BLaER1 (cell line): ENCODE data around the gene FAAP100.

Source experiments
- H3K27ac ChIP-seq: shearing (Covaris generic); formaldehyde crosslinking; 2 replicates; pipeline ENCODE4 v1.8.1; 2022
- H3K27me3 ChIP-seq: shearing (Covaris generic); formaldehyde crosslinking; 2 replicates; pipeline ENCODE4 v1.8.1; 2022
- H3K36me3 ChIP-seq: shearing (Covaris generic); formaldehyde crosslinking; 2 replicates; pipeline ENCODE4 v1.8.1; 2022
- H3K4me1 ChIP-seq: shearing (Covaris generic); formaldehyde crosslinking; 2 replicates; pipeline ENCODE4 v1.8.1; 2022
- H3K4me2 ChIP-seq: shearing (Covaris generic); formaldehyde crosslinking; 2 replicates; pipeline ENCODE4 v1.8.1; 2022
- H3K4me3 ChIP-seq: shearing (Covaris generic); formaldehyde crosslinking; 2 replicates; pipeline ENCODE4 v1.8.1; 2022
- H3K9ac ChIP-seq: shearing (Covaris generic); formaldehyde crosslinking; 2 replicates; pipeline ENCODE4 v1.8.1; 2022
- H3K9me3 ChIP-seq: shearing (Covaris generic); formaldehyde crosslinking; 2 replicates; pipeline ENCODE4 v1.8.1; 2022
- H4K20me1 ChIP-seq: shearing (Covaris generic); formaldehyde crosslinking; 2 replicates; pipeline ENCODE4 v1.8.1; 2022
- Cebpa-rat ChIP-seq: shearing (Covaris generic); IDR thresholded peaks from 2 replicates; pipeline ENCODE4 v1.8.1; 2022

FAAP100 gene

DNA sequence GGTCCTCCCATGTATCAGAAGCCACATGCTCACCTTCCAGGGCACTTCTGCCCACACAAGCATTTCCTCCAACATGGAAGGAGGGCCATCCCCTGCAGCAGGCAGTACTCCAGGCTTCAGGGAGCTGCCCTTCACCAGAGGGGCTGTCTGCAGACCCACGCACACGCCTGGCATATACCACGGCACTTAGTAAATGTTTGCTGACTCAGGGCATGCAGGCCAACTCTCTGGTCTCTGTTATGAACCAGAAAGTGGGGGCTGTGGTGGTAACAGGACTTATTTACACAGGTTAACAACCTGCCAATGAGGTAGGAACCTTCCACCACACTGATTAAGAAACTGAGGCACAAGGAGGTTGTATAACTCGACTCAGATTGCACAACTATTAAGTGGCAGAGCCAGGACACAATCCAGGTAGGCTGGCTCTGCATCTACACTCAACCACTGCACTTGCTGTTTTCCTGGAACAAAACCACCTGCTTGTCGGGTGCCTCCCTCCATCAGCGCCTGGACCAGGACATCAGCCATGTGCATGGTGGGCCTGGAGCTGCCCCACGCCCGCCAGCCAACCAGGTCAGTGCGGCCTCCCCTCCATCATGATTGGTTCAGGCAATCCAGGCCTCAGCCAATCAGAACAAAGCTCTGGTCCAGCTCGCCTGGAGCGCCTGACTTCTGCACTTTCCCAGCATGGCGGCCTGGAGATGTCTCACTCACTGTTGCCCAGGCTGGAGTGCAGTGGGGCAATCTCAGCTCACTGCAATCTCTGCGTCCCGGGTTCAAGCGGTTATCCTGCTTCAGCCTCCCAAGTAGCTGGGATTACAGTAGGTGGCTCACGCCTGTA, 58.7 kb downstream of the FAAP100 start:
- Histone ChIP-seq H3K4me3 (no peak overlapping the region), H3K9me3 (no peaks in the 10 kb centered on the region), H3K4me2 (peak overlapping the region; percentile 83), H3K4me1 (peaks cover 53% of the 10 kb centered on the region), H3K9ac (no peak overlapping the region), H4K20me1 (no peaks in the 10 kb centered on the region), H3K36me3 (no peaks in the 10 kb centered on the region), H3K27me3 (no peaks in the 10 kb centered on the region), H3K27ac (no peak overlapping the region)
- no peak for TF ChIP-seq Cebpa-rat

DNA sequence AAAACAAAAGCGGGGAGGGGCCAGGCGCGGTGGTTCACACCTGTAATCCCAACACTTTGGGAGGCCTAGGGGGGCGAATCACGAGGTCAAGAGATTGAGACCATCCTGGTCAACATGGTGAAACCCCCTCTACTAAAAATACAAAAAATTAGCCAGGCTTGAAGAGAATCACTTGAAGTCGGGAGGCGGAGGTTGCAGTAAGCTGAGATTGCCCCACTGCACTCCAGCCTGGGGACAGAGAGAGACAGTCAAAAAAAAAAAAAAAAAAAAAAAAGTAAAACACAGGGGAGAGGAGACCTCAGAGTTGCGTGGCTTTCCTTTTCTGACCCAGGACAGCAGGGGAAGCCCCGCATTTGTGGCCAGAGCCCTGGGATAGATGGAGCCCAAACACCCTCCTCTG, 59.4 kb downstream of the FAAP100 start:
- Histone ChIP-seq H3K27ac (no peak overlapping the region), H3K36me3 (no peaks in the 10 kb centered on the region), H3K4me2 (peak overlapping the region; percentile 83), H4K20me1 (no peaks in the 10 kb centered on the region), H3K9me3 (no peaks in the 10 kb centered on the region), H3K27me3 (no peaks in the 10 kb centered on the region), H3K4me1 (peaks cover 57% of the 10 kb centered on the region), H3K9ac (no peak overlapping the region), H3K4me3 (no peak overlapping the region)
- no peak for TF ChIP-seq Cebpa-rat

DNA sequence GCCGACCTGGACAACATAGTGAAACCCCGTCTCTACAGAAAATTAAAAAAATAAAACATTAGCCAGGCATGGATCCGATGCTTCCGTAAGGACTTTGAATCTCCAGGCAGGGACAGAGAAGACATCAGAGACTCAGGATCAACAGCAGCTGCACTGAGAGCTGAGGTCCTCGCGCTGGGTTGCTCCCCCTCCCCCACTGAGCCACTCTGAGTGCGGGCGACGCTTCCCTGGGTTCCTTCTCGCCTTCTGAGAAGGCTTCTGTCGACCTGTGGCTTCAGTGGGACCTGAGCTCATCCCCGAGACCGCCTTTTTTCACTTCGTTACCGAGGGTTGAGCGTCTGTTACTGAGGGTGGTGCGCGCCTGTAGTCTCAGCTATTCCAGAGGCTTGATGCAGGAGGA, 60.0 kb downstream of the FAAP100 start:
- Histone ChIP-seq H3K4me1 (peaks cover 62% of the 10 kb centered on the region), H3K4me3 (peak overlapping the region; percentile 31; the same call in 1 of the 2 replicates), H3K4me2 (peak overlapping the region; percentile 83), H3K27ac (no peak overlapping the region), H3K9ac (peak overlapping the region; percentile 40; the same call in 1 of the 2 replicates), H3K9me3 (no peaks in the 10 kb centered on the region), H3K27me3 (no peaks in the 10 kb centered on the region), H3K36me3 (no peaks in the 10 kb centered on the region), H4K20me1 (no peaks in the 10 kb centered on the region)
- no peak for TF ChIP-seq Cebpa-rat

DNA sequence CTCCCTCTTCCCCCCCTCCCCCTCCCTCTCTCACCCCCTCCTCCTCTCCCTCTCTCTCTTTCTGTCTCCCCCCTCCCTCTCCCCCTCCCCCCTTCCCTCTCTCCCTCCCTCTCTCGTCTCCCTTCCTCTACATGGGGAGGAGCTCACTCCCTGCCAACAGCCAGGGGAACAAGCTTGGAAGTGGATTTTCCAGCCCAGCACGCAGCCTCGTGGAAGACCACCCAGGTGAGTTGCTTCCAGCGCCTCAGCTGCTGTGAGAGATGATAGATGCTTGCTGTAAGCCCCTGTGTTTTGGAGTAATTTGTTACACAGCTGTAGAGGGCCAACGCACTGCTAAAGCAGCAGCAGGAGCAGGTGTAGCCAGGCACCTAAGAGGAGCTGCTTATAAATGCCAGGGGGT, 60.4 kb downstream of the FAAP100 start:
- Histone ChIP-seq H3K9me3 (no peaks in the 10 kb centered on the region), H3K36me3 (no peaks in the 10 kb centered on the region), H3K4me1 (peaks cover 67% of the 10 kb centered on the region), H3K27ac (no peak overlapping the region), H3K4me2 (peak overlapping the region; percentile 83), H3K27me3 (no peaks in the 10 kb centered on the region), H3K9ac (peak overlapping the region; percentile 40; the same call in 1 of the 2 replicates), H4K20me1 (no peaks in the 10 kb centered on the region), H3K4me3 (peak overlapping the region; percentile 31; the same call in 1 of the 2 replicates)
- TF ChIP-seq Cebpa-rat = no peak

DNA sequence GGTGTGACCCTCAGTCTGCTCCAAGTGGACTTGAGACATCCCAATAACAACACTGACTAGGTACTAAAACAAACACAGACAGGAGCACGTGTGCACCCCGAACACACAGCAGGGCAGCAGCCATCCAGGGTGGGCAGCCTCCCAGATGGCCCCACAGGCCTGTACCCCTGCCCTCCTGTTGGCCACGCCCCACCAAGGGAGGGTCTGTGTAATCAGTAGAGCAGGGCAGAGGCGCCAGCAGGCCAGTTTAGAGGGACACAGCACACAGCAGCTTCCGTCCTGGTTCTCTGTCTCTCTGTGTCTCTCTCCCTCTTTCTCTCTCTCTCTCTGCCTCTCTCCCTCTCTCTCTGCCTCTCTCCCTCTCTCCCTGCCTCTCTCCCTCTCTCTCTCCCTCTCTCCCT, 61.0 kb downstream of the FAAP100 start:
- Histone ChIP-seq H4K20me1 (no peaks in the 10 kb centered on the region), H3K36me3 (no peaks in the 10 kb centered on the region), H3K4me2 (peak overlapping the region; percentile 96), H3K27ac (peak overlapping the region; percentile 35; the same call in 1 of the 2 replicates), H3K4me1 (peaks cover 73% of the 10 kb centered on the region), H3K27me3 (no peaks in the 10 kb centered on the region), H3K4me3 (no peak overlapping the region), H3K9me3 (no peaks in the 10 kb centered on the region), H3K9ac (peak overlapping the region; percentile 23; the same call in 1 of the 2 replicates)
- TF ChIP-seq Cebpa-rat = no peak

DNA sequence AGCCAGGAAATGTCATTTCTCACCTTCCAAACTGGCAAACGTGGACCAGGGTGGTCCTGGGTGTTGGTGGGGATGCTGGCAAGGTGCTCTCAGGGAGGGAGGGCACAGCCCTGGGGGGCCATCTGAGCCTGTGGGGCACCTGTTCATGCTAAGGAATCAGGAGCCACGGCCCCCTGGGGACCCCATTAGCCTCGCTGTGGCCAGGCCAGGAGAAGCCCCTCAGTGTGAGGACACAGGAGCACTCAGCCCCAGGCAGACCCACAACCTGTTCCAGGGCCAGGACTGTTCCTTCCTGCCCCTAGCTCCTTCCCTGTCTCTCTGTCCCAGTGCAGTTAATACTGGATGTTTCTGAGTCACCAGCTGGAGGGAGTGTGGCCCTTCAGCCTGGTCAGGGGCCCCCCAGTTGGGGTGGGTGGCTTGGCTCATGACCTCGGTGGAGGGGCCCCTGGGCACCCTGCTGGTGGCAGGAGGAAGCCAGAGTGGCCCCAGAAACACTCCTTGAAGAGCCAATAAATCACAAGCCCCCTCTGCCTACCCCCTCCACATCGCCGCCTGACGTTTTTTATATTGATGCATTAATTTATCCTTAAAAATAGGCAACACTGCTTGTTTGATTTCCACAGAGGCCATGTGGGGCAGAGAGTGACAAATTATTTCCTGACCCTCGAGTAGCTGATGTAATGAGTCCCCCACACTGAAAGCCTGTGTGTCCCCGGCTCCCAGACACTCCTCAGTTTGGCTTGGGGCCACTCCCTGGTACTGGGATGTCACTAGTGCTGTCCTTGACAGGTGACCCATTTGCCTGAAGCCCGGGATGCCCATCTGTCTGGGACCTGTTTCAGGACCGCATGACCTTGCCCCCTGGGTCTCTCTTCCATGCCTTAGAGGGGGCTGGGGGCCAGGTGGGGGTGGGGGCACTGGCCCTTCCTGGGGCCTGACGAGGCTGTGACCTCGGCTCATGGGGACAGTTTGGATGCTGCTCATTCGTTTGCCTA, 61.9 kb downstream of the FAAP100 start:
- H3K9ac ChIP-seq = peak overlapping the region; percentile 95
- H3K36me3 ChIP-seq = no peaks in the 10 kb centered on the region
- peak overlapping the region; percentile 99 for H3K27ac ChIP-seq

More for the DNA sequence above, 61.9 kb downstream of the FAAP100 start:
- Histone ChIP-seq H3K9me3 (no peaks in the 10 kb centered on the region), H3K4me2 (peak overlapping the region; percentile 96), H3K27me3 (no peaks in the 10 kb centered on the region), H3K4me1 (peaks cover 81% of the 10 kb centered on the region), H4K20me1 (no peaks in the 10 kb centered on the region), H3K4me3 (peak overlapping the region; percentile 77)
- TF ChIP-seq Cebpa-rat = no peak
